ENCODE measurements around the gene GALNT2. TPM values are rescaled to one million over a fixed set of nuclear protein-coding genes. Genes with fewer than 3 reads are reported as not detected.

The GALNT2 gene
- total and polyA plus RNA-seq, 12 donors: 22.3 to 220 (median 85.7) TPM

- 90 to 98% (median 94%) methylated on average over 13 to 15 of the region's 15 CpGs for WGBS, 4 donors
- H3K27ac ChIP-seq: no peak overlapping the region
- TF ChIP-seq, protein P1, sequence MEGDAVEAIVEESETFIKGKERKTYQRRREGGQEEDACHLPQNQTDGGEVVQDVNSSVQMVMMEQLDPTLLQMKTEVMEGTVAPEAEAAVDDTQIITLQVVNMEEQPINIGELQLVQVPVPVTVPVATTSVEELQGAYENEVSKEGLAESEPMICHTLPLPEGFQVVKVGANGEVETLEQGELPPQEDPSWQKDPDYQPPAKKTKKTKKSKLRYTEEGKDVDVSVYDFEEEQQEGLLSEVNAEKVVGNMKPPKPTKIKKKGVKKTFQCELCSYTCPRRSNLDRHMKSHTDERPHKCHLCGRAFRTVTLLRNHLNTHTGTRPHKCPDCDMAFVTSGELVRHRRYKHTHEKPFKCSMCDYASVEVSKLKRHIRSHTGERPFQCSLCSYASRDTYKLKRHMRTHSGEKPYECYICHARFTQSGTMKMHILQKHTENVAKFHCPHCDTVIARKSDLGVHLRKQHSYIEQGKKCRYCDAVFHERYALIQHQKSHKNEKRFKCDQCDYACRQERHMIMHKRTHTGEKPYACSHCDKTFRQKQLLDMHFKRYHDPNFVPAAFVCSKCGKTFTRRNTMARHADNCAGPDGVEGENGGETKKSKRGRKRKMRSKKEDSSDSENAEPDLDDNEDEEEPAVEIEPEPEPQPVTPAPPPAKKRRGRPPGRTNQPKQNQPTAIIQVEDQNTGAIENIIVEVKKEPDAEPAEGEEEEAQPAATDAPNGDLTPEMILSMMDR (IDR thresholded peaks at IDR 0.05): no peak
- TF ChIP-seq POLR2A (IDR thresholded peaks at IDR 0.05): no peak
These were observed 255.4 kb downstream of the GALNT2 start for GRCh38 chr1:230322421-230322756.

GRCh38 chr1:230322967-230323547 lies 256.0 kb downstream of the GALNT2 start:
- Histone ChIP-seq H3K27ac (no peak overlapping the region), H3K9me3 (replicated peaks in 1 of 3) (no peaks in the 10 kb centered on the region), H3K27me3 (no peaks in the 10 kb centered on the region), H3K4me1 (replicated peaks in 1 of 2) (peaks cover 14 to 15% of the 10 kb centered on the region in 2 donors), H3K36me3 (replicated peaks in 1 of 2) (no peaks in the 10 kb centered on the region), H3K4me3 (no peak overlapping the region)
- TF ChIP-seq, protein P1 (IDR thresholded peaks at IDR 0.05): no peak
- DNase-seq: no peak
- 86 to 94% (median 94%) methylated on average over 19 to 23 of the region's 23 CpGs for WGBS, 4 donors
- intact Hi-C loops (cut with DNase I): no loop called here

More at GRCh38 chr1:230322421-230322756, 255.4 kb downstream of the GALNT2 start:
- Histone ChIP-seq H3K27me3 (no peaks in the 10 kb centered on the region), H3K9me3 (replicated peaks in 1 of 3) (no peaks in the 10 kb centered on the region), H3K4me3 (no peak overlapping the region), H3K4me1 (replicated peaks in 1 of 2) (peaks cover 7 to 10% of the 10 kb centered on the region in 2 donors), H3K36me3 (replicated peaks in 1 of 2) (no peaks in the 10 kb centered on the region)
- no peak for DNase-seq
- intact Hi-C loops (cut with DNase I): no loop called here

DNA sequence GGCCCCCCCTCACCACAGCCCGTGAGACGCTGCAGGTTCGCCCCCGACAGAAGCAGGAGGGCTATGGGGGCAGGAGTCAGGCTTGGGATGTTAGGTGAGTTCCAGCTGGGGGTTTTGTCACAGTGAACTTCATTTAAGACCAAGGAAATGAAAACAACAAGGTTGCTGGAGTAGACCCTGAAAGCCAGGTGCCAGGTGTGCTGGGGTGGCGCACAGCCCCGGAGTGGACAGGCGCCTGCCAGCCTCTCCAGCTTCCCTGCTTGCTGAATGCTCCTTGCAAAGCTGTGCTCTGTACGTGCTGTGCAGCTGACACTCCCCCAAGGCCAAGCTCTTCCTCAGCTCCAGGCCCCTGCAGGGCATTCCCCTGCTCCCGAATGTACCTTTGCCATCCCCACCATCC lies 256.6 kb downstream of the GALNT2 start:
- H3K4me1 ChIP-seq (replicated peaks in 1 of 2): peaks cover 15 to 17% of the 10 kb centered on the region in 2 donors
- intact Hi-C loops (cut with DNase I): no loop called here
- 87 to 97% (median 93%) methylated on average over 9 of the region's 9 CpGs for WGBS, 4 donors
- no peaks in the 10 kb centered on the region for H3K9me3 ChIP-seq (replicated peaks in 1 of 3)
- H3K36me3 ChIP-seq (replicated peaks in 1 of 2): no peaks in the 10 kb centered on the region
- no peak for DNase-seq
- H3K27ac ChIP-seq: no peak overlapping the region
- no peaks in the 10 kb centered on the region for H3K27me3 ChIP-seq
- no peak overlapping the region for H3K4me3 ChIP-seq
- no peak for TF ChIP-seq POLR2A (IDR thresholded peaks at IDR 0.05)
- TF ChIP-seq, protein P1 (IDR thresholded peaks at IDR 0.05): no peak

GRCh38 chr1:230326971-230327891 lies 260.2 kb downstream of the GALNT2 start:
- Histone ChIP-seq H3K27ac (peak overlapping the region in 4 of 5 donors; percentile 72 to 84 (median 80)), H3K4me1 (replicated peaks in 1 of 2) (peaks cover 15 to 17% of the 10 kb centered on the region in 2 donors), H3K4me3 (no peak overlapping the region), H3K36me3 (replicated peaks in 1 of 2) (no peaks in the 10 kb centered on the region), H3K9me3 (replicated peaks in 1 of 3) (no peaks in the 10 kb centered on the region), H3K27me3 (no peaks in the 10 kb centered on the region)
- TF ChIP-seq, protein P1 (IDR thresholded peaks at IDR 0.05): no peak
- TF ChIP-seq POLR2A (IDR thresholded peaks at IDR 0.05): no peak
- WGBS, 4 donors: 46 to 53% (median 51%) methylated on average over 9 to 31 of the region's 31 CpGs
- intact Hi-C loops (cut with DNase I): no loop called here
- DNase-seq: peak in 6 of 7 donors; percentile 57 to 81 (median 74)

Data from adrenal gland (tissue), 12 donors.